Mesothelial cell of epicardium (in vitro differentiated cells): ENCODE results near the gene LAMA2. TPM values are rescaled to one million over a fixed set of nuclear protein-coding genes. Genes with fewer than 3 reads are reported as not detected.

Experiments
- DNase-seq, 2 experiments: peaks; one replicate each; pipeline ENCODE4 v3.0.0; 2021; ENCODE audit warnings: low spot score in 2 of 2; ENCODE audit not compliant: unreplicated experiment in 2 of 2
- H3K27ac Mint-ChIP-seq: 2 replicates; pipeline ENCODE4 v1.8.0; 2021; ENCODE audit warnings: mixed read lengths
- H3K27me3 Mint-ChIP-seq: 2 replicates; pipeline ENCODE4 v1.8.0; 2021; ENCODE audit warnings: low read depth, mixed read lengths
- H3K36me3 Mint-ChIP-seq: 2 replicates; pipeline ENCODE4 v1.8.0; 2021; ENCODE audit warnings: mixed read lengths
- H3K4me1 Mint-ChIP-seq: 2 replicates; pipeline ENCODE4 v1.8.0; 2021; ENCODE audit warnings: mixed read lengths
- H3K4me3 Mint-ChIP-seq: 2 replicates; pipeline ENCODE4 v1.8.0; 2021; ENCODE audit warnings: mild to moderate bottlenecking, moderate library complexity, mixed read lengths
- H3K9me3 Mint-ChIP-seq: 2 replicates; pipeline ENCODE4 v1.8.0; 2021; ENCODE audit warnings: mixed read lengths
- total RNA-seq: library from RNA; stranded (reverse); gene quantifications from 3 replicates; pipeline ENCODE4 v1.2.1, GENCODE V29; 2021
- TF ChIP-seq, protein P1 (sequence below): fragments of 200-600 bp; sonication (generic); IDR thresholded peaks from one replicate; pipeline ENCODE4 v1.5.0; 2021; ENCODE audit warnings: antibody characterized with exemption; ENCODE audit not compliant: unreplicated experiment

LAMA2 gene
- total RNA-seq, 1 donor from 2014 or later, result 63.2 TPM

DNA sequence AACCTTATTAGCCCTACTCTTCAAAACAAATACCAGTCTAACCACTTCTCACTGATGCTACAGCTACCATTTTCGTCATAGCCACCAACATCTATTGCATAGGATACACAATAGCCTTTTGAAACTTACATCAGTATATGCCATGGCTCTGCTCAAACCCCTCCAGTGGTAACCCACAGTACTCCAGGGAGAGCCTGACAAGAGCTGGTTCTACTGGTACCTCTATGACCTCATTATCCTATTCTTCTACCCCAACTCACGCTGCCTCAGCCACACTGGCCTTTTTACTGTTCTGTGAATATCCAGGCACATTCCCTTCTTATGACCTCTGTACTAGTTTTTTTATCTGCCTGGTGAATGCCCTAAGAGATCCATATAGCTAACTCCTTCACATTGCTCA is 669.5 kb downstream of the LAMA2 start:
- Mint-ChIP-seq H3K4me3 (no peak overlapping the region), H3K27ac (no peak overlapping the region), H3K36me3 (no peaks in the 10 kb centered on the region), H3K9me3 (no peaks in the 10 kb centered on the region), H3K27me3 (no peaks in the 10 kb centered on the region), H3K4me1 (peaks cover 10% of the 10 kb centered on the region)
- TF ChIP-seq, protein P1, sequence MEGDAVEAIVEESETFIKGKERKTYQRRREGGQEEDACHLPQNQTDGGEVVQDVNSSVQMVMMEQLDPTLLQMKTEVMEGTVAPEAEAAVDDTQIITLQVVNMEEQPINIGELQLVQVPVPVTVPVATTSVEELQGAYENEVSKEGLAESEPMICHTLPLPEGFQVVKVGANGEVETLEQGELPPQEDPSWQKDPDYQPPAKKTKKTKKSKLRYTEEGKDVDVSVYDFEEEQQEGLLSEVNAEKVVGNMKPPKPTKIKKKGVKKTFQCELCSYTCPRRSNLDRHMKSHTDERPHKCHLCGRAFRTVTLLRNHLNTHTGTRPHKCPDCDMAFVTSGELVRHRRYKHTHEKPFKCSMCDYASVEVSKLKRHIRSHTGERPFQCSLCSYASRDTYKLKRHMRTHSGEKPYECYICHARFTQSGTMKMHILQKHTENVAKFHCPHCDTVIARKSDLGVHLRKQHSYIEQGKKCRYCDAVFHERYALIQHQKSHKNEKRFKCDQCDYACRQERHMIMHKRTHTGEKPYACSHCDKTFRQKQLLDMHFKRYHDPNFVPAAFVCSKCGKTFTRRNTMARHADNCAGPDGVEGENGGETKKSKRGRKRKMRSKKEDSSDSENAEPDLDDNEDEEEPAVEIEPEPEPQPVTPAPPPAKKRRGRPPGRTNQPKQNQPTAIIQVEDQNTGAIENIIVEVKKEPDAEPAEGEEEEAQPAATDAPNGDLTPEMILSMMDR, result no peak
- no peak for DNase-seq

DNA sequence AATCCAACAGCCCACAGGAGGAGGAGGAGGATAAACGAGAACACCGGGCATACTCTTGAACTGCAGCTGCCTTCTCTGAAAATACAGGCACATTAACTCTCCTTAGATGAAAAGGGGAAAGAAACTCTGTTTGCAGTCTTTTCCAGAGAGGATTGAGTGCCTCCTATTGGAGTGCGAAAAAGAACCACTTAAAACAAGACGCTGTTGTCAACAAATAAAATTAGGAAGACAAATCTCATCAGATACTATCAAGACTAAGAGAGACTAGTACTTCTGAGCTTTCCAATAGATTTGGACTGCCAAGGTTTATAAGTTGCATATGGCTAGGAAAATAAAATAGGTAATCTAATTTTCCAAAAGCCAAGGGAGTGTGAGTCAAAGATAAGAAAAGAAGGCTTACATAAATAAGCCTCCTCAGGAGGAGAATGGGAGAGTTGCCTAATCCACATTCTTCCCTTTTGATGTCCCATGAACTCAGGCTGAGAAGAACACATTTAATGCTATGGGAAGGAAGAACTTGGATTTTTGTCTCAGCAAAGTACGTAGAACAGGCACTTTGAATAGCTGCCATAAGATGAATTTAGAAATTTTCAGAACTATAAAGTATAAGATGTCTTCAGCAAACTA is 672.4 kb downstream of the LAMA2 start:
- Mint-ChIP-seq H3K4me3 (no peak overlapping the region), H3K27me3 (no peaks in the 10 kb centered on the region), H3K27ac (peak overlapping the region; percentile 18), H3K4me1 (peaks cover 10% of the 10 kb centered on the region), H3K9me3 (no peaks in the 10 kb centered on the region), H3K36me3 (no peaks in the 10 kb centered on the region)
- TF ChIP-seq, protein P1, result no peak
- no peak for DNase-seq

DNA sequence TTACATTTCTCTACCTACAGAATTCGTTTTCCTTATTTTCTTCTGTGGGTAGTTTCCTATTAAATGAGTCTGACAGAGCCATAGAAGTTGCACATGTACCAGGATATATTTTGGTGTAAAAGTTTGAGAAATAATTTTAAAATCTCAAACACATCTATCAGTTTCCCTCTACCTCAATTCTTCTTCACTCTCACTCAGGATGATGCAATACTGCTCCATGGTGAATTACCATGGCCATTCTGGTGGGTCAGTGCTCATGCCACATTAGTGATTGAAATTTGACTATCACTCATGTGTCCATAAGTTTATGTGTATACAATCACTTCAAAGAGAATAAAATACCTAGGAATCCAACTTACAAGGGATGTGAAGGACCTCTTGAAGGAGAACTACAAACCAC is 675.3 kb downstream of the LAMA2 start:
- no peak overlapping the region for H3K27ac Mint-ChIP-seq

DNA sequence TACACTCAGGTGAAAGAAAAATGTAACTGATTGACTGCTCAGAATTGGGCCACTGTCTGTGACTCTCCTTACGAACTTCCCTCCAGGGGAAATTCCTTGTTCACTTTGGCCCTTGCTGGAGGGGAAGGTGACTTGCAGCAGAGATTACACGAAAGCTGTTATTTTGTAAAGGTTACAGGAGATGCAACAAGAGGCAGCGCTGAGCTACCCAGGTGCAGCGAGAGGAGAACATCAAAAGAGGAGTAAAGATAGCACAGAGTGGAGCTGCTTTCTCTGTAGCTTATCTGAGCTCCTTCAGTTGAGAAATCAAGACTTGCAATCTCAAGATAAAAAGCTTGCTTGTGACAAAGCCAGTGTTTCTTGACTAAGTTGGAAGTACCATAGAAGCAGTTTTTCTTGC is 682.4 kb downstream of the LAMA2 start:
- Mint-ChIP-seq H3K9me3 (peaks cover 5% of the 10 kb centered on the region), H3K36me3 (peaks cover 6% of the 10 kb centered on the region), H3K27ac (no peak overlapping the region), H3K4me1 (peaks cover 2% of the 10 kb centered on the region), H3K4me3 (no peak overlapping the region), H3K27me3 (no peaks in the 10 kb centered on the region)
- no peak for DNase-seq
- TF ChIP-seq, protein P1, result no peak

More for the DNA sequence above, 675.3 kb downstream of the LAMA2 start:
- Mint-ChIP-seq H3K9me3 (no peaks in the 10 kb centered on the region), H3K27me3 (no peaks in the 10 kb centered on the region), H3K4me3 (no peak overlapping the region), H3K4me1 (peaks cover 10% of the 10 kb centered on the region), H3K36me3 (no peaks in the 10 kb centered on the region)
- TF ChIP-seq, protein P1, result no peak
- DNase-seq, result no peak

DNA sequence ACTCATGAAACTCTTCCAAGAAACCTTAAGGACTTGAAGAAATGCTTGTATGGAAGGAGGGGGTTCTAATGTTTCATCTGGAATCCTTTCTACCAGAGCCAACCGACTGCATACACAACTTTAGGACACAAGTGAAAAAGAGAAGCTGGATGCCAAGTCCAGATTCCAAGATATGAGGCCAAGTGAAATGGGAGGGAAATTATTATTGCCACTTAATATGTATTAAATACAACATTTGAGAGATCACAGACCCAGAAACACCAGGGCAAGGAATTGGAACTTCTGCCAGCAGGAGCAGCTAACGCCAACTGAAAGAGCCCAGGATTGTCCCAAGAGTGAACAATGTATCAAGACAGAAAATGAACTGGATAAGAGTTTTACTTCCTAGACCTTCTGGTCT is 682.9 kb downstream of the LAMA2 start:
- H3K9me3 Mint-ChIP-seq, result peaks cover 7% of the 10 kb centered on the region
- DNase-seq, result no peak
- peaks cover 9% of the 10 kb centered on the region for H3K36me3 Mint-ChIP-seq
- peaks cover 2% of the 10 kb centered on the region for H3K4me1 Mint-ChIP-seq
- no peak overlapping the region for H3K27ac Mint-ChIP-seq
- H3K4me3 Mint-ChIP-seq, result no peak overlapping the region
- H3K27me3 Mint-ChIP-seq, result no peaks in the 10 kb centered on the region
- TF ChIP-seq, protein P1, result no peak
